SK-N-SH (cell line): ENCODE data around the gene MRPS18A.

ENCODE experiments used
- CHD2 ChIP-seq: fragments of 150-350 bp; IDR thresholded peaks from 2 replicates; pipeline ENCODE4 v1.6.1; 2018; ENCODE audit warnings: low read length; ENCODE audit not compliant: partially characterized antibody
- GABPA ChIP-seq: IDR thresholded peaks from 2 replicates; pipeline ENCODE4 v1.4.0; 2012; ENCODE audit warnings: low read depth, mild to moderate bottlenecking
- MEF2A ChIP-seq: IDR thresholded peaks from 2 replicates; pipeline ENCODE4 v1.4.0; 2012; ENCODE audit warnings: low read depth, borderline replicate concordance
- NFIC ChIP-seq: IDR thresholded peaks from 2 replicates; pipeline ENCODE4 v1.4.0; 2012; ENCODE audit warnings: borderline replicate concordance
- POLR2AphosphoS5 ChIP-seq: IDR thresholded peaks from 2 replicates; pipeline ENCODE4 v1.6.1; 2012; ENCODE audit warnings: low read depth, low read length
- SMC3 ChIP-seq: IDR thresholded peaks from 2 replicates; pipeline ENCODE4 v1.6.1; 2012; ENCODE audit warnings: low read depth, low read length, improper control_type of control experiment
- TAF1 ChIP-seq: IDR thresholded peaks from 2 replicates; pipeline ENCODE4 v1.6.1; 2012; ENCODE audit warnings: low read depth, mild to moderate bottlenecking, low read length, moderate library complexity, borderline replicate concordance
- TEAD4 ChIP-seq: IDR thresholded peaks from 2 replicates; pipeline ENCODE4 v1.4.0; 2012; ENCODE audit warnings: mild to moderate bottlenecking, borderline replicate concordance; ENCODE audit not compliant: insufficient read depth
- TF ChIP-seq, protein P1 (sequence below): fragments of 200-600 bp; sonication (generic); IDR thresholded peaks from 2 replicates; pipeline ENCODE4 v1.6.1; 2017; ENCODE audit warnings: antibody characterized with exemption, mild to moderate bottlenecking, moderate library complexity
- TF ChIP-seq, protein P2 (sequence below): IDR thresholded peaks from 2 replicates; pipeline ENCODE4 v1.4.0; 2012; ENCODE audit warnings: low read depth

GRCh38 chr6:43707767-43708166 lies 20.2 kb upstream of the MRPS18A start:
- TF ChIP-seq, protein P1, sequence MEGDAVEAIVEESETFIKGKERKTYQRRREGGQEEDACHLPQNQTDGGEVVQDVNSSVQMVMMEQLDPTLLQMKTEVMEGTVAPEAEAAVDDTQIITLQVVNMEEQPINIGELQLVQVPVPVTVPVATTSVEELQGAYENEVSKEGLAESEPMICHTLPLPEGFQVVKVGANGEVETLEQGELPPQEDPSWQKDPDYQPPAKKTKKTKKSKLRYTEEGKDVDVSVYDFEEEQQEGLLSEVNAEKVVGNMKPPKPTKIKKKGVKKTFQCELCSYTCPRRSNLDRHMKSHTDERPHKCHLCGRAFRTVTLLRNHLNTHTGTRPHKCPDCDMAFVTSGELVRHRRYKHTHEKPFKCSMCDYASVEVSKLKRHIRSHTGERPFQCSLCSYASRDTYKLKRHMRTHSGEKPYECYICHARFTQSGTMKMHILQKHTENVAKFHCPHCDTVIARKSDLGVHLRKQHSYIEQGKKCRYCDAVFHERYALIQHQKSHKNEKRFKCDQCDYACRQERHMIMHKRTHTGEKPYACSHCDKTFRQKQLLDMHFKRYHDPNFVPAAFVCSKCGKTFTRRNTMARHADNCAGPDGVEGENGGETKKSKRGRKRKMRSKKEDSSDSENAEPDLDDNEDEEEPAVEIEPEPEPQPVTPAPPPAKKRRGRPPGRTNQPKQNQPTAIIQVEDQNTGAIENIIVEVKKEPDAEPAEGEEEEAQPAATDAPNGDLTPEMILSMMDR, result no peak
- TF ChIP-seq MEF2A, result no peak
- no peak for TF ChIP-seq CHD2
- no peak for TF ChIP-seq POLR2AphosphoS5
- TF ChIP-seq TAF1, result no peak
- TF ChIP-seq SMC3, result no peak
- TF ChIP-seq TEAD4, result no peak
- TF ChIP-seq NFIC, result no peak
- TF ChIP-seq, protein P2, sequence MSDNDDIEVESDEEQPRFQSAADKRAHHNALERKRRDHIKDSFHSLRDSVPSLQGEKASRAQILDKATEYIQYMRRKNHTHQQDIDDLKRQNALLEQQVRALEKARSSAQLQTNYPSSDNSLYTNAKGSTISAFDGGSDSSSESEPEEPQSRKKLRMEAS, result no peak
- TF ChIP-seq GABPA, result no peak
